ENCODE measurements around the gene ZNF283. TPM values are rescaled to one million over a fixed set of nuclear protein-coding genes. Genes with fewer than 3 reads are reported as not detected.

The ZNF283 gene
- total and polyA plus RNA-seq, 9 of the 15 experiments (the other 6 are each of a cell fraction or from before 2014, with no cell fraction given) = 6.0 to 19.5 (median 9.8) TPM

DNA sequence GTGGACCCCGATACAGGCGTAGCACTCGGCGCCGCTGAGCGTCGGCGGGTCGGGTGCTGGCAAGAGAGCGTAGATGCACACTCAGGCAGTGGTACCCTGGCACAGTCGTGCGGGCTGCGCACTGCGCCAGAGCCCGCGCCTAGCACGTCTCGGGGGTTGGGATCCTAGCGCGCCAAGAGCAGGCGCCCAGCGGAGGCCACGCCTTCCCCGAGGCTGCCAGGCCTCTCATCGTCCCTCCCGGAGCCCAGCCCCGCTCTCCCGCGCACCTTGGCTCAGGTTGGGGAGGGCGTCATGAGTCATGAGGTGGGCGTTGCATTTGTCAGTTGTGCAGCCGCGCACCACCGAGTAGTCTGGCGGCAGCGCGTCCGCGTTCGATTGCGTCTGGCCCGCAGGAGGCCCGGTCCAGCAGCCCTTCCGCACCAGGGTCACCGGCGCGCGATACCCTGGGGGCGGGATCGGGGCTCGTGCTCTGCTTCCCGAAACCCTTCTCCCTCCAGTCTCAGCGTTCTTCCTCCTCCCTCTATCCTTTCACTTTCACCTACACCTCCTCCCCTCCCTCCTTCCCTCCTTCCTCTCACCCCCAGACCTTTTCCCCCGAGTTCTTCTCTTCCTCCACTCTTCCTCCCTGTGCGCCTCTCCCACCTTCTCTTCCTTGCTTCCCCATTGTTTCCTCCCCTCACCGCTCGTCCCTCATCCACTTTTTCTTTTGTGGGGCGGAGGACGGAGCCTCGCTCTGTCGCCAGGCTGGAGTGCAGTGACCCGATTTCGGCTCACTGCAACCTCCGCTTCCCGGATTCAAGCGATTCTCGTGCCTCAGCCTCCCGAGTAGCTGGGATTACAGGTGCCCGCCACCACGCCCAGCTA lies 28.3 kb upstream of the ZNF283 start (continued):
- TF ChIP-seq, protein P1, sequence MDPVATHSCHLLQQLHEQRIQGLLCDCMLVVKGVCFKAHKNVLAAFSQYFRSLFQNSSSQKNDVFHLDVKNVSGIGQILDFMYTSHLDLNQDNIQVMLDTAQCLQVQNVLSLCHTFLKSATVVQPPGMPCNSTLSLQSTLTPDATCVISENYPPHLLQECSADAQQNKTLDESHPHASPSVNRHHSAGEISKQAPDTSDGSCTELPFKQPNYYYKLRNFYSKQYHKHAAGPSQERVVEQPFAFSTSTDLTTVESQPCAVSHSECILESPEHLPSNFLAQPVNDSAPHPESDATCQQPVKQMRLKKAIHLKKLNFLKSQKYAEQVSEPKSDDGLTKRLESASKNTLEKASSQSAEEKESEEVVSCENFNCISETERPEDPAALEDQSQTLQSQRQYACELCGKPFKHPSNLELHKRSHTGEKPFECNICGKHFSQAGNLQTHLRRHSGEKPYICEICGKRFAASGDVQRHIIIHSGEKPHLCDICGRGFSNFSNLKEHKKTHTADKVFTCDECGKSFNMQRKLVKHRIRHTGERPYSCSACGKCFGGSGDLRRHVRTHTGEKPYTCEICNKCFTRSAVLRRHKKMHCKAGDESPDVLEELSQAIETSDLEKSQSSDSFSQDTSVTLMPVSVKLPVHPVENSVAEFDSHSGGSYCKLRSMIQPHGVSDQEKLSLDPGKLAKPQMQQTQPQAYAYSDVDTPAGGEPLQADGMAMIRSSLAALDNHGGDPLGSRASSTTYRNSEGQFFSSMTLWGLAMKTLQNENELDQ (CRISPR knock-in tag; IDR thresholded peaks at IDR 0.05; ENCODE audit: borderline replicate concordance) = no peak
- TF ChIP-seq, protein P2, sequence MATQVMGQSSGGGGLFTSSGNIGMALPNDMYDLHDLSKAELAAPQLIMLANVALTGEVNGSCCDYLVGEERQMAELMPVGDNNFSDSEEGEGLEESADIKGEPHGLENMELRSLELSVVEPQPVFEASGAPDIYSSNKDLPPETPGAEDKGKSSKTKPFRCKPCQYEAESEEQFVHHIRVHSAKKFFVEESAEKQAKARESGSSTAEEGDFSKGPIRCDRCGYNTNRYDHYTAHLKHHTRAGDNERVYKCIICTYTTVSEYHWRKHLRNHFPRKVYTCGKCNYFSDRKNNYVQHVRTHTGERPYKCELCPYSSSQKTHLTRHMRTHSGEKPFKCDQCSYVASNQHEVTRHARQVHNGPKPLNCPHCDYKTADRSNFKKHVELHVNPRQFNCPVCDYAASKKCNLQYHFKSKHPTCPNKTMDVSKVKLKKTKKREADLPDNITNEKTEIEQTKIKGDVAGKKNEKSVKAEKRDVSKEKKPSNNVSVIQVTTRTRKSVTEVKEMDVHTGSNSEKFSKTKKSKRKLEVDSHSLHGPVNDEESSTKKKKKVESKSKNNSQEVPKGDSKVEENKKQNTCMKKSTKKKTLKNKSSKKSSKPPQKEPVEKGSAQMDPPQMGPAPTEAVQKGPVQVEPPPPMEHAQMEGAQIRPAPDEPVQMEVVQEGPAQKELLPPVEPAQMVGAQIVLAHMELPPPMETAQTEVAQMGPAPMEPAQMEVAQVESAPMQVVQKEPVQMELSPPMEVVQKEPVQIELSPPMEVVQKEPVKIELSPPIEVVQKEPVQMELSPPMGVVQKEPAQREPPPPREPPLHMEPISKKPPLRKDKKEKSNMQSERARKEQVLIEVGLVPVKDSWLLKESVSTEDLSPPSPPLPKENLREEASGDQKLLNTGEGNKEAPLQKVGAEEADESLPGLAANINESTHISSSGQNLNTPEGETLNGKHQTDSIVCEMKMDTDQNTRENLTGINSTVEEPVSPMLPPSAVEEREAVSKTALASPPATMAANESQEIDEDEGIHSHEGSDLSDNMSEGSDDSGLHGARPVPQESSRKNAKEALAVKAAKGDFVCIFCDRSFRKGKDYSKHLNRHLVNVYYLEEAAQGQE (IDR thresholded peaks at IDR 0.05; ENCODE audit: borderline replicate concordance) = no peak
- TF ChIP-seq, protein P2 (CRISPR knock-in tag; IDR thresholded peaks at IDR 0.05; ENCODE audit: low read depth) = no peak
- TF ChIP-seq EWSR1 (IDR thresholded peaks at IDR 0.05; ENCODE audit: borderline replicate concordance, low read depth, partially characterized antibody) = no peak
- no peak for TF ChIP-seq TCF7L2 (IDR thresholded peaks at IDR 0.05; ENCODE audit: low read depth, low read length)
- no peak for TF ChIP-seq DACH1 (IDR thresholded peaks at IDR 0.05; ENCODE audit: partially characterized antibody)
- no peak for TF ChIP-seq ZNF766 (CRISPR knock-in tag; conservative IDR thresholded peaks at IDR 0.05)
- TF ChIP-seq NFYB (IDR thresholded peaks at IDR 0.05; ENCODE audit: extremely low read depth, insufficient read length) = no peak
- TF ChIP-seq SIX5 (IDR thresholded peaks at IDR 0.05; ENCODE audit: borderline replicate concordance in 1 of 2, insufficient read depth in 1 of 2, low read depth in 1 of 2, low read length in 2 of 2) = no peak
- TF ChIP-seq HDAC6 (IDR thresholded peaks at IDR 0.05; ENCODE audit: low read depth, low read length) = no peak
- peak; percentile 24 for TF ChIP-seq PCBP1 (IDR thresholded peaks at IDR 0.05; ENCODE audit: low read depth, low read length, poor library complexity, severe bottlenecking)
- TF ChIP-seq ZKSCAN3 (CRISPR knock-in tag; IDR thresholded peaks at IDR 0.05) = no peak
- TF ChIP-seq ZNF253 (CRISPR knock-in tag; conservative IDR thresholded peaks at IDR 0.05) = no peak
- no peak for TF ChIP-seq ARNT (IDR thresholded peaks at IDR 0.05)
- TF ChIP-seq ZBTB17 (CRISPR knock-in tag; IDR thresholded peaks at IDR 0.05) = no peak
- peak in 1 of 2 experiments; percentile 24; a peak in 1 of 4 replicates for TF ChIP-seq HDAC1 (IDR thresholded peaks at IDR 0.05)
- no peak for TF ChIP-seq CBX2 (IDR thresholded peaks at IDR 0.05; ENCODE audit: insufficient read depth, low read length, poor library complexity, severe bottlenecking)
- TF ChIP-seq NCOA1 (IDR thresholded peaks at IDR 0.05; ENCODE audit: low read depth) = no peak

Measured in K562 (cell line).